HS-5 (cell line): ENCODE measurements around the gene CCDC116.
"Not testable (repeated sequence)": the region's sequence is repeated elsewhere in the genome, so short reads cannot be mapped to it uniquely, and the experiment has no call there.

ENCODE experiments used
- DNase-seq: peaks from one replicate; pipeline ENCODE4 v3.0.0-alpha.2; 2012; ENCODE audit warnings: low read depth

The CCDC116 gene

GRCh38 chr22:21652547-21653545 is 20.3 kb downstream of the CCDC116 start:
- DNase-seq, result no peak

GRCh38 chr22:21657020-21657359 is 24.4 kb downstream of the CCDC116 start:
- no peak for DNase-seq

DNA sequence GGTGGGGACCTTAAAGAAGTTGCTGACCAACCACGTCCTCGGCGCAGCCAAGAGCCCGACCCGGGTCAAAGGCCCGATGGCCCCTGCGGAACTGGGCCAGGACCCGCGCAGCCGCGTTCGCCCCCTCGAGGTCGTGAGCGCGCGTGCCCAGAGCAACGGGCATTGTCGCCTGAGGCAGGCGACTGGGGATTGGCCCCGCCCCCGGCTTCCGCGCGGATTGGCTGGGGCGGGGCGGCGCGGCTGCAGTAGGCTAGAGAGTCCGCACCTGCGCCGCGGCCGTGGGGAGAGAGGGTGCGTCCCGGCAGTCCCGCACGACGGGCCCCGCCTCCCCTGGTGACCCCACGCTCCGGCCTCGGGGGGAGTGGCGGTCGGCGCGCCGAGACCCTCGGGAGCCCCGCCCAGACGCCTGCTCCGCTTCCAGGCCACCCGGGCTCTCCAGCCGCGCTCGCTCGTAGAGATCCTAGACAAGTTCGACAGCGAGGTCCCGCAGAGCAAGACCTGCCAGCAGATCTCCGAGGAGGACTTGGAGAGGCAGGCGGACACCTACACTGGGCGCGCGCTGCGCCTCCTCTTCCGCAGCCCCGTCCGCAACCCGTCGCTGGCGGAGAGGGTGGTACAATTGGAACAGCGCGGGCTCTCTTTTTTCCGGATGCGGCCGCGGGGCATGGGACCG is 24.9 kb downstream of the CCDC116 start:
- no peak for DNase-seq

GRCh38 chr22:21659864-21660525 is 27.4 kb downstream of the CCDC116 start:
- DNase-seq, result no peak

- DNase-seq, result no peak
These were observed 28.3 kb downstream of the CCDC116 start for GRCh38 chr22:21660904-21661303.

- no peak for DNase-seq
These were observed 29.4 kb downstream of the CCDC116 start for GRCh38 chr22:21661991-21662390.

- no peak for DNase-seq
These were observed 31.2 kb downstream of the CCDC116 start for GRCh38 chr22:21663738-21664137.

GRCh38 chr22:21665047-21665851 is 32.7 kb downstream of the CCDC116 start:
- no peak for DNase-seq

DNA sequence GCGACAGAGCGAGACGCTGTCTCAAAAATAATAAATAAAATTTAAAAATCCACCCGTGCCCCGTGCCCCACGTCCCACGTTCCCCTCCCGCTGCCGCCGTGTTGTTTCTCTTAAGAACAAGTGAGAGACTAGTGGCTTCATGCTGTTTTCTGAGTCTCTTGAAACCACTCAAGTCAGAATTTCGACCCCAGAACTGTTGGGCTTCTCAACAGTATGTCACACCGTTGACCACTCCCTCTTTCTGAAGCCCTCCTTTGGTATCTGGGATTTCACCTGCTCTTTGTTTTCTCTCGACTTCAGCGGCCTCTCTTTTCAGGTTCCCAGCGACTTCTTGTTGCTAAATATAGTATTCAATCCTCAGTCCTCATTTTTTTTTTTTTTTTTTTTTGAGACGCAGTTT is 34.2 kb downstream of the CCDC116 start:
- DNase-seq, result no peak

- DNase-seq, result no peak
These were observed 36.5 kb downstream of the CCDC116 start for GRCh38 chr22:21669026-21669425.

- no peak for DNase-seq
These were observed 39.6 kb downstream of the CCDC116 start for GRCh38 chr22:21672107-21672629.

GRCh38 chr22:21673534-21674321 is 41.2 kb downstream of the CCDC116 start:
- DNase-seq, result no peak

DNA sequence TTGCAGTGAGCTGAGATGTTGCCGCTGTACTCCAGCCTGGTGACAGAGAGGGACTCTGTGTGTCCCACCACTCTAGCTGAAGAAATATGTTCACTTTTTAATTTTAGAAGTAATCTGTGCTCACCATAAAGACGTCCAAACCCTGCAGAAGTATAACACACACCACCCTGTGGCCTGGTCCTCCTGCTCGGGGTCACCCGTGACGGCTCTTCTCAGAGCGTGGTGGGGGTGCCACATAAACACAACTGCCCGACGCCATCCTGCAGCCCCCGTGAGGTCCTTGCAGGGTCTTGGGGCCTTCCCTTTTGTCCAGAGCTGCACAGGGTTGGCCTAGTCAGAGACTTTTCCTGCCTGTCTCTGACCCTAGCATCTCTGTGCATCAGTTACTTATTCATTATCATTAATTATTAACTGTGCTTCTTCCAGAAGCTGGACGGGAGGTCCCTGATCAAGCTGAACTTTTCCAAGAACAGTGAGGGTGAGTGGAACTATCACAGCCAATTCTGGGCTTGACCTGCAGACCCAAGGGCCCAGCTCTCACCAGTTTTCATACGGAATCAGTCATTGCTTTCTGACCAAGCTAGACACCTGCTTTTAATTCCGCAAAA is 42.2 kb downstream of the CCDC116 start:
- DNase-seq, result no peak

- no peak for DNase-seq
These were observed 45.3 kb downstream of the CCDC116 start for GRCh38 chr22:21677606-21678443.

- not testable (repeated sequence) for DNase-seq
These were observed 46.3 kb downstream of the CCDC116 start for GRCh38 chr22:21678842-21679241.

GRCh38 chr22:21679383-21679782 is 46.8 kb downstream of the CCDC116 start:
- no peak for DNase-seq

GRCh38 chr22:21680830-21681565 is 48.4 kb downstream of the CCDC116 start:
- DNase-seq, result no peak

GRCh38 chr22:21681566-21682370 is 49.2 kb downstream of the CCDC116 start:
- no peak for DNase-seq
